ENCODE results near the gene DNAJC5.
A peak's percentile ranks its signal among the peaks of the same experiment; 100 is the strongest.

The DNAJC5 gene

DNA sequence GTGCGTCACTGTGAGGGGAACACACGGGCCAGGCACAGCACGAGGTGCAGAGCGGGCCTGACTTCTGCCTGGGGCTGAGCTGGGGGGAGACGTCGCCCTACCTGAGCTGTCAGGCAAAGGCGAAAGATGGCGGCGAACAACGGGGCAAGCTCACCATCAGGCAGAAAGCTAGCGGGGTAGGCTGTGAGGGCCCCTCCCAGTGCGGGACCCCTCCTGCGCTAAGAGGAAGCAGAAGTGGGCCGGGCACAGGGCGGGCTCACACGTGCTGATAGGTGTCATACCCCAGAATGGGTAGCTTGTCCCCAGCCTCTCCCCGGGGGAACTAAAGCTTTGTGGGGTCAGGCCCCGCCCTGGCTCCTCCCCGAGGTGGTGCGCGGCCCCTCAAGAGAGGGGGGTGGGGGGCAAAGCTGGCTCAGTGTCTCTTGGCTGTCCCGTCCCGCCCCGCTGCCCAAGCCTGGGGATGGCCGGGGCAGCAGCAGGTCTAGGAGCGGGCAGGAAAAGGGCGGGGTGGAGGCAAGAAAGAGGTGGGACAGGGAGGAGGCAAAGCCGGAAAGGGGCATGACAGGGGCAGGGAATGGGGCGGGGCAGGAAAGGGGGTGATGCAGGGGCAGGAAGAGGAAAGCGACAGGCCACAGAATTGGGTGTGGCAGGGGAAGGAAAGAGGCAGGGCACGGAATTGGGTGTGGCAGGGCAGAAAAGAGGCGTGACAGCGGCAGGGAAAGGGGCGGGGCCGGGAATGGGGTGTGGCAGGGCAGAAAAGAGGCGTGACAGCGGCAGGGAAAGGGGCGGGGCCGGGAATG lies 46.6 kb downstream of the DNAJC5 start:
- DNase-seq (ENCODE audit: low spot score): peak; percentile 98

DNA sequence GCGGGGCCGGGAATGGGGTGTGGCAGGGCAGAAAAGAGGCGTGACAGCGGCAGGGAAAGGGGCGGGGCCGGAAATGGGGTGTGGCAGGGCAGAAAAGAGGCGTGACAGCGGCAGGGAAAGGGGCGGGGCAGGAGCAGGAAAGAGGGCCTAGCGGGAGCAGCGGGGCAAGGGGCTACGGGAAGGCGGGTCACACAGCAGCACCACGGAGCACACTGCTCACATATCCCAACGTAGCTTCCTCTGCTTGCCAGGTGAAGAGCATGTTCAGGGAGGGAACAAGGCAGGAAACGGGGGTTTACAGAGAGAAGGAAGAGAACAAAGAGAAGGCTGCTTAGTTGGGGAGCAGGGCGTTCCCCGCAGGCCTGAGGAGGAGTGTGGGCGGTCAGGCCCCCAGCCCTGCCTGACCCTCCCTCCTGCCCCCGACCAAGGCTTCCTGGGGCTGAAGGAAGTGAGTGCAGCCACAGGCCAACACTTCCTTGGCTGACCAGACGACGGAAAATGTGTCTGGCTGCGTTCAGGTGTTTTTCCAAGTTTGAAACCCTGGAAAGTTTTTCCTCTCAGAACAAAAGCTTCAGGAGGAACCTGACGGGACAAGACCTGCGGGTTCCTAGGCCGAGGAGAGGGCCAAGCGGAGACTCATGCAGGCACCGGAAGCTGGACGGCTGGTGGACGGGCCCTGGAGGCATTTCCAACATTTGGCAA lies 47.5 kb downstream of the DNAJC5 start:
- DNase-seq (ENCODE audit: low spot score): peak; percentile 69

DNA sequence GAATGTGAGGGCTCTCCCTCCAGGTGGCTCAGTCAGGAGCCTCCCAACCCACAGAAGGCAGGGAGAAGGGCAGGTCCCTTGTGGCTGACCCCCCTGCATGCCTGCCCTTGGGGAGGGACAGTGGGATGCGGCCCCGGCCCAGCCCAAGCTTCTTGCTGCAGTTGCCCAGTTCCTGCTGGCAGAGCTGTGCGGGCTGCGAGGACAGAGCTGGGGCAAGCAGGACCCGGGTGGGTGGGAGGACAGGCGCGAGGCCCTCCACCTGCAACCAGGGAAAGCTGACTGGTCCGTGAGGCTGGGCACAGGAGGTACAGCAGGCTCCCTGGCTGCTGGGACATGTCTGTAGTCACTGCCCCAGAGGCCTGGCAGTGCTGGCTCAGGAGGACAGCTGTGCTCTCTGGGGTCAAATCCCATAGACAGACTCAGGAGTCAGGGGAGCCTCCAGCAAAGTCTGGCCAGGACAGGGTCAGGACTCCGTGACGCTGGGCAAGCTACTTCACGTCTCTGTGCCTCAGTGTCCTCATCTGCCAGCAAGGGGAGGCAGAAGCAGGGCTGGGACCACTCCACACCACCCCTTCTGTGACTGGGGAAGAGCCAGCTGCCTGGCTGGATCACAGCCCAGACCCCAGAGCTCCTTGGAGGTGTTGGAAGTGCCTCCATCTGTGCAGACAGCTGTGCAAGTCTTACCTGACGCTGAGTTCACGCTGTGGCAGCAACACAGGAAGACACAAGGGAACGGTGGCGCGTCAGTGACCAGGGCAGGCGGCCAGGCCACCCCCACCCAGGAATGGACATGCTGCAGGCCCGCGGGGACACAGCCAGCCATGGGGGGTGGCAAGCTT lies 48.3 kb downstream of the DNAJC5 start:
- DNase-seq (ENCODE audit: low spot score): no peak

DNA sequence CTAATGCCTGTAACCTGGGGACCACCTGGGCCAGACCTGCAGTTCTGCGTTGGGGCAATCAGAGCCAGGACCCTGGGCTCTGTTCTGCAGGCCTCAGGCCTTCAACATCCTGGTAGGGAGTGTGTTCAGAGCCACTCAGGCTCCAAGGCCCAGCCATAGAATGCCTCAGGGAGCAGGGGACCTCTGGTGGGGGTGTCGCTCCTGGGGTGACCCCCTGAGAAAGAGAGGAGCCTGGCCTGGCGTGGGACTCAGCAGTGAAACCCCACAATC lies 48.8 kb downstream of the DNAJC5 start:
- no peak for DNase-seq (ENCODE audit: low spot score)

DNA sequence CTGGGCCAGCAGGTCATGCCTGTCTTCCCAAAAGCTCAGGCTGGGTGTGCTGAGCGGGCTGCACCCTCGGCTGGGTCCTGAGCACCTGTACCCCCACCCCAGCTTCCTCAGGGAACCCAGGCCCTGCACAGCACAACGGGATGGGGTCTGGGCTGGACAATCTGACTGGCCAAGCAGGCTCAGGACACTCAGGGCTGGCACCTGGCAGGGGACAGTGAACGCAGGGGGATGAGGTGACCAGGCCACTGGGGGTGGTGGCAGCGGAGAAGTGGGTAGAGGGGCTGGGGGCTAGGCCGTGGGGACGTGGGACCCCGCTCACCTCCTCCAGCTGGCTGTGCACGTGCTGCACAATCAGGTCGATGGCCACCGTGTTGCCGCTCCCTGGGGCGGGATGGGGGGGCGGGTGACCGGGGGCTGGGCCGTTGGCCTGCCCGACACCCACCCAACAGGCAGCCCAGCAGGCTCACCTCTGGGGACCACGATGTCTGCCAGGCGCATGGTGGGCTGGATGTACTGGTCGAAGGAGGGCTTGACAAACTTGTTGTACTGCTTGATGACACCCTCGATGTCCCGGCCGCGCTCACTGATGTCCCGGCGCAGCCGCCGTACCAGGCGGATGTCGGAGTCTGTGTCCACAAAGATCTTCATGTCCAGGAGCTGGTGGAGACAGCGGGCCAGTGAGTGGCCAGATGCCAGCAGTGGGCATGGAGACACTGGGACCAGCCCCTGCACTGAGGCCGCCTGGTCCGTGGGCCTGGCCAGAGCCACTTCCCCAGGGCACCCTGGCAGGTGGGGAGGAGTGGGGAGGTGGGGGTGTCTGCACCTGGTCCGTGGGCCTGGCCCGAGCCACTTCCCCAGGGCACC lies 49.4 kb downstream of the DNAJC5 start:
- no peak for DNase-seq (ENCODE audit: low spot score)

DNA sequence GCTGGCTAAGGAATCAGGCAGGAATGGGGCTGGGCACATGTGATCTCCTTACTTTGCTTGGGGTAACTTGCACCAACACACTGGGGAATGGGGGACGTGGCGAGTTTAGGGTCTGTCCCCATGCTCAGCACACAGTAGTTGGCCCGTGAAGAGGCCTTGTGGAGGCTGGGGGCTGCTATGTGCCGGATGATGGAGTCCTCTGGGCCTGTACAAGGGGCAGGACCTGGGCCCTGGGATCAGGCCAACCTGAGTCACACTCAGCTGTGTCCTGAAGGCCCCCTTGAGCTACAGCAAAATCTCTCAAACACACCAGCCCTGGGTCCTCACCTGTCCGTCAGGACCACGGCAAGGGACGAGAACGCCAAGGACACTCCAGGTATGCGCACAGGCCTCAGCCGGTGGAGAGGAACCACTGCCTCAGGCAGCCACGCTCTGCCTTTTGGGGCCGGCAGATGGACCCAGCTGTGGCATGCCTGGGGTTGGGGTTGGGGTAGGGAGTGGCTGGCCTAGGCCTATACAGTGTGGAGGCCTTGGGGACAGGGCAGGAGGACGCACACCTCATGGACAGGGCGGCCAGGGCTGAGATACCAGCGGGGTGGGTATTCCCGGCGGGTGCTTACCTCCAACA lies 50.2 kb downstream of the DNAJC5 start:
- no peak for DNase-seq (ENCODE audit: low spot score)

DNA sequence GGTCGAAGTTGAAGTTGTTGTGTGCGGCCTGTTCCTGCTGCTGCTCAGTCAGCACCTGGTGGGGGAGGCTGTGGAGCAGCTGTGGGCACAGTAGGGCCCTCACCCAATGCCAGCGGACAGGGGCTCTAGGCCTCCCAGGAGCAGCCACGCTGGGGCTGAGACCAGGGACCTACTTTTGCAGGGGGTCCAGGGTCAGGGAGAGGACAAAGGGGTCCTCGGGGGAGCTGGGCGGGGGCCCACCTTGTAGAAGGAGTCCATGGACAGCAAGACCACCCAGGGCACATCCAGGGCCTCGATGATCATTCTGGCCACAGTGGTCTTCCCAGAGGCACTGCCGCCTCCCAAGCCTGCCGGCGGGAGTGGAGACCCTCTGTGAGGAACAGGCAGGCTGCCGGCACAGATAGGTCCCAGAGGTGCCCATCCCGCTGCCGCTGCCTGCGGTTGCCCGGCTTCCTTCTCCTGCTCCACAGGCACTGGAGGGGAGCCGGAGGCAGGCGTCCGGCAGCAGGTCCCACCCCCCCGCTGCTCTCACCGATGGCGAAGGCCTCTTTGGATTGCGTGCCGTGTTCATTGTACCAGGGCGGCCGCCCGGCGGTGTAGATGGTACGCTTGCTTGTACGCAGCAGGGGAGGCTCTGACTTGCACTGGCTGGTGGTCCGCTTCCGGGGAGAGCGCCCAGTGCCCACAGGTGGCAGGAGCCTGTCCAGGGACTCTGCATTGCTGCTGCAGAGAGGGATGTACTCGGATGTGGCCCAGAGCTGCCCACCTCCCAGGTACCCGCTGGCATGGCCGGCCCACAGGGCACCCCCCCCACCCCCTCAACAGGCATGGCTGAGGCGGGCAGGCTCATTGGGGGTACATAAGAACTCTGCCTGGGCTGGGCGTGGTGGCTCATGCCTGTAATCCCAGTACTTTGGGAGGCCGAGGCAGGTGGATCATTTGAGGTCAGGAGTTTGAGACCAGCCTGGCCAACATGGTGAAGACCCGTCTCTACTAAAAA lies 51.3 kb downstream of the DNAJC5 start:
- DNase-seq (ENCODE audit: low spot score): no peak

DNA sequence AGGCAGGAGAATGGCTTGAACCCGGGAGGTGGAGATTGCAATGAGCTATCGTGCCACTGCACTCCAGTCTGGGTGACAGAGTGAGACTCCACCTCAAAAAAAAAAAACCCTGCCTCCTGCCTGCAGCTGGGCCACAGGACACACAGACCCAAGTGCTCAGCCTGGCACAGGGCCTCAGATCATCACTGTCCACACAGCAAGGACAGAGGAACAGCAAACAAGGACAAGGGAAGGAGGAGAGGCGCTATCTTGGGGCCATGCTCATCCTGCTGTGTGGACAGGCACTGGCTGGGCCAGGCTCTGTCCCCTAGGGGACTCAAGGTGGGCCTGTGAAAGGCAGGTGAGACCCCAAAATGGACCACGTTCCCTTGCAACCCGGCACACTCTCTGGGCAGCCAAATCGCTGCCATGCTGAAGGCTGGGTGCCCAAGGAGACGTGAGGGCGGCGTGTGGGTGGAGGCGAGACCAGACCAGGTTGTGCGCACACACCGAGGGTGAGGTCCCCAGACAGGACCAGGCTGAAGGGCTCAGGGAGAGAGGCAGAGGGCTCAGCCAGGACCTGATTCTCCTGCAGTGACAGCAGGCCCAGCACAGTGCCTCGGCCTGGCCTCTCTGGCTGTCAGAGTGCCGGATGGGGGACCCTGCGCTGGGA lies 52.2 kb downstream of the DNAJC5 start:
- no peak for DNase-seq (ENCODE audit: low spot score)

DNA sequence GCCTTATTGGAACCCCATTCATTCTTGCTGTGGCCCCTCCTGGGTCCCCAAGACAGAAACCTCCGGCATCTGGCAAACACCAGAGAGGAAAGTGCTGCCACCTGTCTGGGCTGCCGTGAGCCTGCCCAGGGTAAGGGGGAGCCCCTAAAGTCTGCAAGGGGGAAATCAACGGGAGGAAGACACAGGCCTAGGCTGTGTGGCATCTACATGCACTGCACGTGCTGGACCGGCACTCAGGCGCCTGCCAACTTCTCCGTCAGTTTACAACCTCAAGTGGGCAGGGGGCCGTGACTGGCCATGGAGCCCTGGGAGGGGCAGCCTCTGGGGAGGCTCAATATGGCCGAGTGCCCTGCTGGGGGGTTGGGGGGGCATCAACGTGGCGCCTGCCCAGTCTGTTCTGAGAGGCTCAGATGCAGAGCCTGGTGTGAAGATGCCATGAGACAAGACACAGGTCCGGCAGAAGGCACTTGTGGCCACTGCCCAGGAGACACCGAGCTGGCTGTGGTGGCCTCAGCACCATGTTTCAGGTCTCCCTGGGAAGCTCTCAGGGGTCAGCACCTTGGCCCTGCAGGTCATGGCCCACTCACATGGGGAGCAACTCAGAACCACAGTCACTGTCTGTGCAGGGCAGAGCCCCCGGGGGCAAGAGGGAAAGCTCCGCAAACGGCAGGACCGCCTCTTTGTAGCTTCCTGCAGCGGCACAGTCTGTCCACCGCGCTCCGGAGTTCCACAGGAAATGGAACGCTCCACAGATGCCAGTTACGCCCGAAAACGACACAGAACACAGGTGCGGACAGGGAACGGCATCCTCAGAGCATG lies 52.9 kb downstream of the DNAJC5 start:
- no peak for DNase-seq (ENCODE audit: low spot score)

DNA sequence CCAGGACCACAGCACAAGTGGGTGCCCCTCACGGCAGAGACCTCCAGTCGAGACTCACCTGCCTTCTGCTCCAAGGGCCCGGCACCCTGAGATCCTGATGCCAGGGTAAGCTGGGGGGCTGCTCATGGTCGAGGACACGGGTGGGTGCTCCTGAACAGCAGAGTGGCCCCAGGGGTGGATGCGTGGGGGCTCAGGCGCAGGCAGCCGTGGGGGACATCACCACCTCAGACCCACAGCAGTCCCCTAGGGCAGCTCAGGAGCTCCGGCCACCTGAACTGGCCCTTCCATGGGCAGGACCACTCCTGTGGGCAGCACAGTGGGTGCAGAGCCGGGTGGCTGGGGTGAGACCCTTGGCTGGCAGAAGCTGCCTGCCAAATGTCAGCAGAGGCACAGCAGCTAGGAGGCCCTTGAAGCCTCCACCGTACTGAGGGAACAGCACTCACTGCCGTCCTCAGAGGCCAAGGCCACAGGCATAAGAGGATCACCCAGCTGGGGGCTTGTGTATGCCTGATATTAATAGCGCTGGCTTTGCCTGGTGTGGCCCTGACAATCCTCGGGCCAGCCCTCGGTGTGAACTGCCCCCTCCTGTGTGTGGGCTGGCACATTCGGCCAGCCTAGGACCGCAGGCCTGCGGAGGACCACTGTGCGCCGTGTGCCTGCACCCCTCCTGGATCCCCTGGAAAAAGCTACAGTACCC lies 55.9 kb downstream of the DNAJC5 start:
- DNase-seq (ENCODE audit: low spot score): no peak

DNA sequence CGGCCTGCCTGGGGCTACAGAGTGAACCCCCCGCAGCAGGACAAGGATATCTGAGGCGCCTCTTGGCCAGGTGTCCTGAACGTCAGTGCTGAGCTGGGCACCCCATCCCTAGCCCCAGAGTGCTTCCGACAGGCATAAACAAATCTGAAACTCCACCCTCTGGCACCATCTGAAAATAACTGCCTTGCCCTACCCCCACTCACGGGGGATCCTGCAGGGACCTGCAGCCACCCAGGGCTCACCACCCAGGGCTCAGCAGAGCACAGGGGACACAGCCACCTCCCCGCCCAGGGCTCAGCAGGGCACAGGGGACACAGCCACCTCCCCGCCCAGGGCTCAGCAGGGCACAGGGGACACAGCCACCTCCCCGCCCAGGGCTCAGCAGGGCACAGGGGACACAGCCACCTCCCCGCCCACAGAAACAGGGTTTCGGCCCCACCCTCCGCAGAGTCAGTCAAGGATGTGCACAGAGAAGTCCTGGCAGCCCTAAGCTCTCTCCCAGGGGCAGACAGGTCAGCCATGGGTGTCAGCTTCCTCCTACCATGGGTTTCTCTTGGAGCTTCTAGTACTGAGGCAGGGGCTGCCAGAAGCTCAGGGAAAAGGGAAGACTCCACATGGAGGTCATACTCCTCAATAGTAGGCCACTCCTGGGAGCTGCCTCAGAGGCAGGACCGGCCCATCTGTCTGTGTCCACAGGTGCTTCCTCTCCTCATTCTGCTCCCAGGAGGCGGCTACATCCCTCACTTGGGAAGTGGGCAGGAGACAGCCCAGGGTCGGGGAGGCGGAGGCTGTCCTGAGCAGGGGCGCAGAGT lies 56.7 kb downstream of the DNAJC5 start:
- no peak for DNase-seq (ENCODE audit: low spot score)

DNA sequence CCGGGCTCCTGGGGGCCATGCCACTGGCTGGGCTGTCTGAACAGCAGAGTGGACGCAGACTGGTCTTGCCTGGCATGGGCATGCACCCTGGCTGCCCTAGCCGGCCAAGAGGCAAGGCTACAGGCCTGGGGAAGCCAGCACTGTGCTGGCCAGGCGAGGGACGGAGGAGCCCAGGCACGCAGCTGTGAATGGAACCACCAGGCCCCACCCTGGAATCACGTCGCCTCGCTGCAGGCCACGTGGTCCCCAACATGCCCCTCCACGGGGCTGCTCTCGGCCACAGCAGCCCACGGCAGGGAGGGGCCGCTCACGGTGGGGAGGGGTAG lies 57.2 kb downstream of the DNAJC5 start:
- DNase-seq (ENCODE audit: low spot score): no peak

DNA sequence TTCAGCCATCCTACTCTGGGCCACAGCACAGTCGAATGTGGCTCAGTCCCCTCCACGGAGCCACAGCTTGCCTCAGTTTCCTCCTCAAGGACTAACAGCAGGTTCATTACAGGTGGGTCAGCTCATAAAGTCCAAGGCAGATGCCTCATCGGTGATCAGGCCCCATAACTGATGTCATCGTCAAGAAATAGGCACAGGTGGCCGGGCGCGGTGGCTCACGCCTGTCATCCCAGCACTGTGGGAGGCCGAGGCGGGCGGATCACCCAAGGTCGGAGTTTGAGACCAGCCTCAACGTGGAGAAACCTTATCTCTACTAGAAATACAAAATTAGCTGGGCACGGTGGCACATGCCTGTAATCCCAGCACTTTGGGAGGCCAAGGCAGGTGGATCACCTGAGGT lies 57.8 kb downstream of the DNAJC5 start:
- DNase-seq (ENCODE audit: low spot score): no peak

DNA sequence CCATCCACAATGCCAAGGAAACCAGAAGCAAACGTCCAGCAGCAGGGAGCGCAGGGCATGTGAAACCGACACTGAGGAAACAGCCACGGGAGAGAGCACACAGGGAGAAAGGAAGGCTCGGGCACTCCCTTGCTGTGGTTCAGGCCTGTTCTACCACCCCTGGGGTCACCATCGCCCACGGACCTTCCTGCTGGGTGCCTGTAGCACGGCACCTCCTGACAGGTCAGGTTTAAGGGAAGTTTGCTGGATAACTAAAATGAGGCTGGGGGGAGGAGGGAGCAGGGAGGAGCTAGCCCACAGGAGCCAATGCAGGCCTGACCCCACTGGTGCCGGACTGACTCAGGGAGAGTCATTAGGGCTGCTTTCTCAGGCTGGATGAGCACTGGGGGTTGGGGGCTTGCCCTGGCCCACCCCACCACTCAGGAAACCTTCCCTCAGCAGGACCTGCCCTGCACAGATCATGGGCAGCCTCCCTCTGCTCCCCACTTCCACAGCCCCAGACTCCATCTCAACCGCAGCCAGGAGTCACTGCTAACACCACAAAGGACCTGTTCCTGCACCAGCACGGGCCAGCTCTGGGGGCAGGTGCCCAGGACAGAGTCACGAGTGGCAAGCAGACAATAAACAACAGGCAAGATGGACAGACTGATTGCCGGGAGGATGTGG lies 59.0 kb downstream of the DNAJC5 start:
- DNase-seq (ENCODE audit: low spot score): no peak

DNA sequence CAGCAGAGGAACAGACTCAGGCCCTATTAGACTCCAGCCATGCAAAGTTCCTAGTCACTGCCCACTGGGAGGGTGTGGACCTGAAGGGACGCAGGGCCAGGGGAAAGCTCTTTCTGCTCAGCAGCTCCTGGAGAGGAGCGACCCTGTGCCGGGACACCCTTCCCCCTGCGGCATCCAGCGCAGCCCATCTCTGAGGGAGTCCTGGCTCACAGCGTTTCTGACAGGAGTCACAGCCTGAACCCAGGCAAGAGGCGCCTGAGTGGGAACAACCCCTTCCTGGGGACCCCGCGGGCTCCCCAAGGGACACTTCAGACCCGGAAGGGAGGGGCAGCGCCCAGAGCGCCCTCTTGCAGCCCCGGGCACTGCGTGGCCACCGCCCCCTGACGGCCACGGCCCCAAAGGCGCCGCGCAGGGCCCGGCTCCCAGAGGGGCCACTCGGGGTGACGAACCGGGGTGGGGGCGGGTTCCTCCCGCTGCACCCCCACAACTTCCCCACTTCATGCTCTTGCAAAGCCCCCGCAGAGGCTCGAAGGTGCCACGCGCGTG lies 60.4 kb downstream of the DNAJC5 start:
- no peak for DNase-seq (ENCODE audit: low spot score)

DNA sequence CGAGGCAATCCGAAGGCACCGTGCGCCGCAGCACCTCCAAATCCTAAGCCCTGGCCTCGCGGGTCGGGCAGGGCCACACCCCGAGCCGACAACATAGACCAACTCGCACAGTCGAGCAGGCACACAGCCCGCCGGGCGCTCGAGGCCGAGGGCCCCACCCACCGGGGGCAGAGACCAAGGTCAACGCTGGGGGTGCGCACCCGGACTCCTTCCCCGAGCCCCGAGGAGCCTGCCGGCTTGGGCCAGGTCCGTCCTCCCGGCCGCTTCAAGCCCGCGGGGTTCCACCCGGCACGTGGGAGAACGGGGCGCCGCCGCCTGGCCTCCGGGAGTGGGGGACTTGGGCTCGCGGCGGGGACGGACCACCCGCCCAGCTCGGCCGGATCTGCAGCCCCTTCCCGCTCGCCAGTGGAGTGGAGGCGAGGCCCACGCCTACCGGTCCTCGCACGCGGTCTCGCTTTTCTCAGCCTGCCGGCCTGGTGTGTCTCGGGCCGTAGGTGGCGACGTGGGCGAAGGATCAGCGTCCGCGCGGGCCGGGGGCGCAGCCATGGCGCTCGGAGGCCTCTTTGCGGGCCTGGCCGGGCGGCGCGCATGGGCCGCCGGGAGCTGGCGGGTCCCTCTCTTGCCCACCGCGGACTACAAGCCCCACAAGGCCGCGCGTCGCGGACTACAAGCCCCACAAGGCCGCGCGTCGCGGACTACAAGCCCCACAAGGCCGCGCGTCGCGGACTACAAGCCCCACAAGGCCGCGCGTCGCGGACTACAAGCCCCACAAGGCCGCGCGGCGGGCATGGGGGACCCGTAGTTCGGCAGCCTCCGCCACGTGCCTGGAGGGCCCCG lies 61.1 kb downstream of the DNAJC5 start, which contains the start of gene UCKL1:
UCKL1 (minus strand) TSS at position 590 of the 837 bp plus-strand sequence; CDS start at position 546, 44 bp downstream.
- peak; percentile 79 for DNase-seq (ENCODE audit: low spot score)
